CD4-positive, alpha-beta T cell treated with Interferon gamma for 1 hour (primary cell): ENCODE results near the gene OOSP4B.
"Not testable (repeated sequence)": the region's sequence is repeated elsewhere in the genome, so short reads cannot be mapped to it uniquely, and the experiment has no call there.

Experiments used
- DNase-seq: peaks from one replicate; pipeline ENCODE4 v3.0.0-alpha.2; 2020

Gene OOSP4B

GRCh38 chr11:60064111-60064510, 47.1 kb downstream of the OOSP4B start:
- no peak for DNase-seq

DNA sequence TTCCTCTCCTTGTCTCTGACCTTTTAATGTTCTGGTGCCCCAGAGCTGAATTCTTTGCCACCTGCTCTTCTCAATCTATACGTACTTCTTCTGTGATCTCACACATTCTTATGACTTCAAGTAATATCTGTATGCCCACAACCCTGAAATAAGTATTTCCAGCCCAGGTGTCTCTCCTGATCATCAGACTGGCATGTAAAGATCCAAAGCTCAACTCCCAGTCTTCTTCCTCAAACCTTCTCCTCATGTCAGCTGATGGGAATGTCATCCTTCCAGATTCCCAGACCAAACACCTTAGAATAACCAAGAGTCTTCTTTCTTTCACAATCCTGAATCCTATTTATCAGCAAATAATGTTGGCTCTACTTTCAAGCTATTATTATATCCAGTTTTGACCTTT, 48.8 kb downstream of the OOSP4B start:
- no peak for DNase-seq

DNA sequence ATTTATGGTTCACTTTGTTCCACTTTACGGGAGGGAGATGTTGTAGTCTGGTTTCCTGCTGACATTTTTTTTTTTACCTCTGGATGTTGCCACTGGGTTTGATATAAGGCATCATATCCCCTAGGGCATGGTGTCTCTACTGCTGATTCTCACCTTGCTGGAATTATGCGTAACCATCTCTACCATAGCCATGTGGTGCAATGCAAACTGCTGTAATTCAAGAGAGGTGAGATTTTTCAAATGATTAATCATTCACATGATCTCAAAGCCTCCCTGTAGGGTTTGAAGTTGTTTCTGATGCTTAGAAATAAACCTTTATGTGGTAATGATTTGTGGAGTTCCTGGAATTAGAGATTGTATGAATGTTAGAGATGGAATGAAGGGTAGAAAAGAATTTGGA, 52.5 kb downstream of the OOSP4B start:
- DNase-seq = no peak

DNA sequence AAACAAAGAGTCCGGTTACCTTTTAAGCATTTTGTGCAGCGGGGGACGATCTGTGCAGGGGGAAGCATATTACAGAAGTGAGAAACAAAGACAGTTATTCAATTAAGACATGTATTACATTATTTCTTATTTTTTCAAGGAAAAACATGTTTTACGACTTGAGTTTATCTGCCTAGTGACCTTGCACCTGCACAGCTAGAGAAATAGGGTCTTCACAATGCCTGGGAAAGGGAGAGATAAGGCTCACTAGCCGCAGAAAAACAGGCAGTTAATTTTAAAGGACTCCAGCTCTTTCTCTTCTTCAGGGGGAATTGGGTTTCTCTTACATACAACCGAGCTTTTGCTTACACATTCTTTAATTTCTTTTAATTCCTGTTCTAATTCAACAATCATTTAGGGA, 54.7 kb downstream of the OOSP4B start:
- not testable (repeated sequence) for DNase-seq

- DNase-seq = no peak
Measured at GRCh38 chr11:60077216-60077817, 60.3 kb downstream of the OOSP4B start.

DNA sequence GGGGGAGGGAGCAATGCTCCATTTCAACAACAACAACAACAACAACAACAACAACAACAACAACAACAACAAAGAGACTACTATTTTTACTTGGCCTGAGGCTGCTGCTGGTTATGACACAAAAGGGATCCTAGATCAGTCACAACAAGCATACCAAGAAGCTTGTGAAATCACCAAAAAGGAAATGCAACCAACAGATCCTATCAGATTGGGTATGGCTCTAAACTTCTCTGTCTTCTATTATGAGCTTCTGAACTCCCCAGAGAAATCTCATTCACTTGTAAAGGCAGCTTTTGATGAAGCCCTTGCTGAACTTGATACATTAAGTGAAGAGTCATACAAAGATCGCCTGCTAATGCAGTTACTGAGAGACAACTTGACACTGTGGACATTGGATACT, 61.0 kb downstream of the OOSP4B start:
- no peak for DNase-seq

GRCh38 chr11:60078745-60079144, 61.8 kb downstream of the OOSP4B start:
- no peak for DNase-seq

DNA sequence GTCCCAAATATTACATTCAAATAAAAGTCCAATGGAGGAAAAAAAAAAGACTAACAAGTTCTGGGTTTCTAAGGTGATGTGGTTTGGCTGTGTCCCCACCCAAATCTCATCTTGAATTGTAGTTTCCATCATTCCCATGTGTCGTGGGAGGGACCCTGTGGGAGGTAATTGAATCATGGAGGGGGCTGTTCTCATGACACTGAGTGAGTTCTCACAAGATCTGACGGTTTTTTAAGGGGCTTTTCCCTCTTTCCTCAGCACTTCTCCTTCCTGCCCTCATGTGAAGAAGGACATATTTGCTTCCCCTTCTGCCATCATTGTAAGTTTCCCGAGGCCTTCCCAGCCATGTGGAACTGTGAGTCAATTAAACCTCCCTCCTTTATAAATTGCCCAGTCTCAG, 63.6 kb downstream of the OOSP4B start:
- no peak for DNase-seq
